GM19324 (cell line): ENCODE data around the gene ATP2A3.
A peak's percentile ranks its signal among the peaks of the same experiment; 100 is the strongest.

ENCODE experiments used
- ATAC-seq: cut with Tn5 transposase; IDR thresholded peaks from one replicate; pipeline ENCODE4 v1.9.1; 2021; ENCODE audit warnings: mild to moderate bottlenecking, moderate library complexity; ENCODE audit not compliant: unreplicated experiment, low FRiP score

The ATP2A3 gene

DNA sequence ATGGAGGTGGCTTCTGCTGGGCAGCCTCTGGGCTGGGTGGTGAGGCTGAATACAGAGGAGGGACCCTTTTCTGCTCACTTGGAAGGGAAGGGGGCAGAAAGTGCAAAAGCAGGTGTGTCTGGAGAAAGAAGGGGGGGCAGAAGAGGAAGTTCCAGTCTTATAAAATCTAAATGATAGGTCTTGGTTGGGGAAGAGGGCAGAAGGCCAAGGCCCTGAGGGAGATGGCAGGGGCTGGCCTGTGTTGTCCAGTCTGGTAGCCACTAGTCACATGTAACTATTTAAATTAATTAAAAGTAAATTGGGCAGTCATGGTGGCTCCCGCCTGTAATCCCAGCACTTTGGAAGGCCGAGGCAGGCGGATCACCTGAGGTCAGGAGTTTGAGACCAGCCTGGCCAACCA lies 68.9 kb downstream of the ATP2A3 start:
- ATAC-seq: no peak

GRCh38 chr17:3894911-3895343 lies 69.3 kb downstream of the ATP2A3 start:
- ATAC-seq: no peak

DNA sequence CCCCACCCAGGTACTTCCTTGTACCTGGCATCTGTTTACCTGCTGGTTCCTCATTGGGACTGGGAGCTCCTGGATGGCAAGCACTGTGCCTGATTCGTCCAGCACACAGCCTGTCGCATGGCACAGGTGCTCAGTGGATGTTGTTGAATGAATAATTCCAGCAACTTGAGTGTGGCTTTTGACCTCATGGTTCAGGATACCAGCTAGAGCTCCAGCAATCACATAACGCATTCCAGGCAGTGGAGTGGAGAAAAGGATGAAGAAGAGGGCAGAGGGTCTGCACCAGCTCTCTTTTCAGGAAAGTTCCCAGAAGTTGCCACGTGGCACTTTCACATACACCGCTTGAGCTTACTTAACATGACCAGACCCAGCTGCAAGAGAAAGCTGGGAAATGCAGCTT lies 70.0 kb downstream of the ATP2A3 start:
- no peak for ATAC-seq

- ATAC-seq: no peak
Observed at GRCh38 chr17:3893720-3894116, 70.5 kb downstream of the ATP2A3 start.

GRCh38 chr17:3893003-3893719 lies 71.1 kb downstream of the ATP2A3 start, which contains the start of gene CAMKK1:
CAMKK1 (minus strand) TSS chr17:3893053; CDS start chr17:3885687, 7,366 bp downstream.
- peak; percentile 90 for ATAC-seq

DNA sequence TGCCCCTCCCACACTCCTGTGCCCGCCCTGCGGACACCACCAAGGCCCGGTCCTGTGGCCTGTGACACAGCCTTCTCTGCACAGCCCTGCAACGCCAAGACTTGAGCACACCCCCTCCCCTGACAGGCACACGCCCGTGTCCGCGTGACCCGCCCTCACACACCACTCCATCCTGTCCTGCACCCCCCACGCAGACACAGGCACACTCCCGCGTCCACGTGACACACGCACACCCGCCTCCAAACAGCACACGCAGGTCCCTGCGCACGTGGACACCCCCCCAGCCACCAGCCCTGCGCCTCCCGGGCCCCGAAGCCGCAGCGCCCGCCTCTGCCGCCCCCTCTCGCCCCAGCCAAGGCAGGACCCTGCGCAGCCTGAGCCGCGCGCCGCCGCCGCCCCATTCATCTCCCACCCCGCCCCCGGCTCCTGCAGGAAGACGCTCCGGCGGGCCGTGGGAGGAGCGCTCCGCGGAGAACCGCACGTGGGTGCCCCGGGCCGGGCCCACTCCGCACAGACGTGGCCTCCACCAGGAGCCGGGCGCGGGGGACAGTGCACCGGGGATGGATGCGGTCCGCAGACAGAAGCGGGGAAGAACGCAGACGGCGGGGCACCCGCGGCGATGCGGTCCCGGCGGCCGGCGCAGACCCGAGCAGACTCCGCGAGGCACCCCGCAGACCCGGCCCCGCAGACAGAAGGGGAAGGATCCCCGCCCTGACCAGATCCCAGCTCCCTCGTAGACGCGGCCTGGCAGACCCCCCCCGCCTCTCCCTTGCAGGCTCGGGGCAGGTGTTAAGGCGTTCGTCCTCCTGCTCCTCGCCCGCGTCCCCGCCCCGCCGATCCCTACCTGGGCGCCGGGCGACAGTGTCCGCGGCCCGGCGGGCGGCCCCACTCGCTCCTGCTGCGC lies 71.9 kb downstream of the ATP2A3 start:
- peak; percentile 18 for ATAC-seq

DNA sequence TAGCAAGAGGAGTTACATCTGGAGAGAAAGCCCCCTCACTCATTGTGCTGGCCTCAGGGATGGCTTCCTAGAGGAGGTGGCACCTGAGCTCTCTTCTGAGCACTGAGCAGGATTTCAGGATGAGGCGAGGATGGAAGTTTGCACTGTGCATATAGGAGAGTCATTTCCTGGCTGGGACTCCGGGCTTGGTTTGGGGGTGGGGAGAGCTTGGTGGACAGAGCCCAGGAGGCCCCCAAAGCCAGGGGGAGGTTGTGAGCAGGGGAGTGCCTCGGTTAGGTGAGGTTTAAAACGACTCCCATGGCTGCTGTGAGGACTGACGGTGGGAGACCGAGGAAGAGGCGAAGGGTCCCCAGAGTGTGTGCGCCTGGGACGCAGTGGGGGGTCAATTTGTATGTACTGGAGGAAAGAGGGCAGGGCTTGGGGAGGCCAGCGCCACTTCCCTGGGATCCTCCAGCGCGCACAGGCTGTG lies 72.6 kb downstream of the ATP2A3 start:
- no peak for ATAC-seq

- no peak for ATAC-seq
Observed at GRCh38 chr17:3890878-3891219, 73.4 kb downstream of the ATP2A3 start.

GRCh38 chr17:3890082-3890877 lies 74.0 kb downstream of the ATP2A3 start:
- no peak for ATAC-seq

DNA sequence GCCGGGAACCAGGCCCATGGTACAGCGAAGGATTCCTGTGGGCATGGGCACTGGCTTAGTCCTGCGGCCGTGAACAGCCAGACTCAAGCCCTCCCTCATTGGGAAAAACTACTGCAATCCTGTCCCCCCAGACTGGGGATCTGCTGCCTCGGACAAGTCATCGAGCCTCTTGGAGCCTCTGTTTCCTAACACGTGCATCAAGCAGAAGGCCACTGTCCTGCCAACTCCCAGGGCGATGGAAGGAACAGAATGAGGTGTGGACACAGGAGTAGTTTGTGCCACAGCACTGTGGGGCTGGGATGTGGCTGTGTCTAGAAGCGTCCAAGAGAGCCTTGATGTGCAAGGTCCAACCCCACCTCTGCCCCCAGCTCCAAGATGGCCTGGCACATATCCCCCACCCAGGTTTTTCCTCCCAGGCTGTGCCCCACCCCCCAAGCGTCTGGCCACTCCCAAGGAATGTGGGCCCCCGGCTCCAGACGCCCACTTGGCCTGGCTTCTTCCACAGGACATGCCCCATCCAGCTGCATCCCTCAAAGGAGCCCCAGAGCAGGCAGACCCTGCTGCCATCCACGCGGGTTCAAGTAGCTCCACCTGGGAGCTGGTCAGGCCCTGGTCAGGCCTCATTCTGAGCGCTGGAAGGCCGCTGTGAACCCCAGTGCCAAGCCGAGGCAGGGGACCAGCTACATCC lies 74.8 kb downstream of the ATP2A3 start:
- ATAC-seq: no peak

- no peak for ATAC-seq
Observed at GRCh38 chr17:3888343-3889171, 75.7 kb downstream of the ATP2A3 start.

DNA sequence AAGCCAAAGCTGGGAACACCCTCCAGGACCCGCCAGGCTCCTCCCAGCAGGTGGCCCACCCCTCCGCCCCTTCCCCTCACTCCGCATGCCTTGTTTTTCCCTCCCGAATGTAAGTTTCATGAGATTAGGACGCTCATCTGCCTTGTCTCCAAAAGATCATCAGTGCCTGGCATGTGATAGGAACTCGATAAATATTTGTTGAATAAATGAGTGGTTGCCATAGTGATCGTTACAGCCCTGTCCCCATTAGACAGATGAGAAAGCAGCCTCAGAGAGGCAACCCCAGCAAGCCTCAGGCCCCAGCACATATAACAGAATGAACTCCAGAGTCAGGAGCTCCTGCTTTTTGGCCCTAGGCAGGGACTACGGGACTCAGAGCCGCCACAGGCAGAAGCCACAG lies 76.4 kb downstream of the ATP2A3 start:
- no peak for ATAC-seq

DNA sequence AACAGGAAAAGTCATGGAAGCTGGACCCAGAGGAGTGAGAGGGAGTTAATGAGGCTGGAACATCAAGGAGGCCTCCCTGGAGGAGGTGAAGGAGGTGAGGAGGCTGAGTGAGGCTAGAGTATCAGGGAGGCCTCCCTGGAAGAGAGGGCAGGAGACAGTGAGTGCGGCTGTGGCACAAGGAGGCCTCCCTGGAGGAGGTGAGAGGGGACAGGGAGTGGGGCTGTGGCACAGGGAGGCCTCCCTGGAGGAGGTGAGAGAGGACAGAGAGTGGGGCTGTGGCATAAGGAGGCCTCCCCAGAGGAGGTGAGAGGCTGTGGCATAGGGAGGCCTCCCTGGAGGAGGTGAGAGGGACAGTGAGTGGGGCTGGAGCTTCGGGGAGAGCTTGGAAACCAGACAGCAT lies 76.8 kb downstream of the ATP2A3 start:
- no peak for ATAC-seq

GRCh38 chr17:3886776-3887175 lies 77.5 kb downstream of the ATP2A3 start:
- no peak for ATAC-seq

GRCh38 chr17:3885970-3886369 lies 78.3 kb downstream of the ATP2A3 start:
- no peak for ATAC-seq

DNA sequence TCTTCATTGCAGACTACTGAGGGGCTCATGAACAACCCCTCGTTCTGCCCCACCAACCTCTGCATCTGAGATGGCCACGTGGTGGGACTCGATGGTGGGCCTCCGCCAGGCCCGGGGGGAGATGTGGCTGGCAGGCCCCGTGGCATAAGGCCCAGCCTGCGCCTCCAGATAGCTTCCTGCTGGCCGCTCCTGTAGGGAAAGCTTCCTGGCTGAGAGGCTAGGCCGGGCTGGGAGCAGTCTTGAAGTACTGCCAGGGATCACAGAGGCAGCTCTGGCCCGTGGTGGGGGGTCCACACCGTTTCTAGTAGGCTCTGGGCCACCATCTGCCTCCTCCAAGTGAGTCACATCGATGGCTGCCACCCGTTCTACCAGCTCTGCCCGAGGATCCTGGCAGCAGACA lies 79.0 kb downstream of the ATP2A3 start:
- no peak for ATAC-seq

DNA sequence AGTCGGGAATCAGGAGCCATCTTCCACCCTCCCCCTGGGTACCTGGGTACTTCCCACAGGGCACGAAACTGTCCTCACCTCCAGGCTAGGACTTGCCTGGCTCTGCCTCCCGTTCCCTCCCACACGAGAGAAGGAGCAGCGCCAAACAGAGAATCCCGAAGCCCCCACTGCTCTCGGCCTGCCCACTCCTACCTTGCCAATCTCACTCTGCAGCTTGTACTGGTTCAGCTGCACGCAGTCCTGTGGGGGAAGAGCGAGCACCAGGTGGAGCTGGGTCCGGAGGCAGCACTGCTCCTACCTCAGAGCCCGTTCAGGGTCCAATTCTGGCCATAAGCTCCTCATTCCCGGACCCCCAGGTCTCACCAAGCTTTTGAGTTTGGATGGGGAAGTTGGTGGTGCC lies 80.0 kb downstream of the ATP2A3 start:
- no peak for ATAC-seq

- no peak for ATAC-seq
Observed at GRCh38 chr17:3882276-3882675, 82.0 kb downstream of the ATP2A3 start.

GRCh38 chr17:3880983-3881382 lies 83.3 kb downstream of the ATP2A3 start:
- ATAC-seq: no peak
